Eye (tissue), 1 donor: ENCODE measurements around the gene P3H4.
"Not testable (repeated sequence)": the region's sequence is repeated elsewhere in the genome, so short reads cannot be mapped to it uniquely, and the experiment has no call there.

Experiments used
- DNase-seq: peaks from one replicate; pipeline ENCODE4 v3.0.0-alpha.2; 2015

Gene P3H4

DNA sequence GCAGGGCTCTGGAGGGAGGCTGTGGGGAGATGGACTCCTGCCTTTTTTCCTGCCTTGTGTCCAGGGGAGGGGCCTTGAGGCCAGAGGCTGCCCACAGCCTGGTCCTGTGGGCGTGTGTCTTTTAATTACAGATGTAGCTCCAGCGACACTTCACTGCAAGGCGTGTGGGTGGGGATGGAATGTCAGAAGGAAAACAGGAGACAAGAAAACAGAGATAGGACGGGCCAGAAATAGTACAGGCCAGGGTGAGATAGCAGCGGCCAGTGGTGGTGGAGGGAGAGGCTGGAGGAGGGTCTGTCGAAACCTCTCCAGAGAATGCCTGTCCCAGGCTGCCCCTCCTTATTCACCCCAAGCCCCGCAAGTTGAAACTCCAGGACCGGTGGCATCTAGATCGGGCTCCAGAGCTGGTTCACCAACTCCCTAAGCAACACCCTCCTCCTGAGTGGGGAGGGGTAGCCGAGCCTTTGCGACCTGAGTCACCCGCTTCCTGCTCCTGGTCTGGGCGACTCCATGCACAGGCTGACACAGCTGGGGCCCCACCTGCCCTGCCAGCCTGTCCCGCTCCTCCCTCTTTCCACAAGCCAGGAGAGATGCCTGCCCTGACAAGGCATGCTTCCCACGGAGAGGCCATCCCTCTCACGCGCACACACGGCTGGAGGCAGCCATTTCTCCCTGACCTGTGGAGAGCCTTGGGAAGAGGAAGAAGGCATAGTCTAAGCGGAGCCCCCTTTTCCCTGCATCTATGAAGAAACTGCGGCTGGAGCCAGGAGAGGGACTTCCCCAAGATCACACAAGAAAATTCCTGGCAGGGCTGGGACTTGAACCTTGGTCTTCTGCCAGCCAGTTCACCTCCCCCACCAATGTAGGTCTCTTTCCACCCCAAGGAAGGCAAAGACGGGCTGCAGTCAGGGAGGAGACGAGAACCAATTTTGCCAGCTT, 18.6 kb downstream of the P3H4 start:
- DNase-seq = no peak

DNA sequence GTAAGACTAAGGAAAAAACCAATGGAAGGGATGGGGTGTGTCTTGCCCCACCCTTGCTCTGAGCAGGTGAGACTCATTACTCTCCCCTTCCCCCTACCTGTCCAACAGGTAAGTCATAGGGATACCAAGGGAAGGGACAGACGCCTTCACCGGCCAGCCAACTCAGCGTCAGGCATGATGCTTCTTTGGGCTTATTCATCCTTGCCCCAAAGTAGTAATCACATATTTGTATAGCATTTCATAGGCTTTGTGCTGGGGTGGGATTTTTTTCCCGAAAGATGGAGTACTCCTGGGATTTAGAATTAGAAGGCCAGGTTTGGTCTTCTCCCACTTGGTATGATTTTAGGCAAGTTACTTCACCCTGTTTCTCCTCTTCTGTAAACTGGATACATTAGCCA, 24.7 kb downstream of the P3H4 start:
- DNase-seq = no peak

DNA sequence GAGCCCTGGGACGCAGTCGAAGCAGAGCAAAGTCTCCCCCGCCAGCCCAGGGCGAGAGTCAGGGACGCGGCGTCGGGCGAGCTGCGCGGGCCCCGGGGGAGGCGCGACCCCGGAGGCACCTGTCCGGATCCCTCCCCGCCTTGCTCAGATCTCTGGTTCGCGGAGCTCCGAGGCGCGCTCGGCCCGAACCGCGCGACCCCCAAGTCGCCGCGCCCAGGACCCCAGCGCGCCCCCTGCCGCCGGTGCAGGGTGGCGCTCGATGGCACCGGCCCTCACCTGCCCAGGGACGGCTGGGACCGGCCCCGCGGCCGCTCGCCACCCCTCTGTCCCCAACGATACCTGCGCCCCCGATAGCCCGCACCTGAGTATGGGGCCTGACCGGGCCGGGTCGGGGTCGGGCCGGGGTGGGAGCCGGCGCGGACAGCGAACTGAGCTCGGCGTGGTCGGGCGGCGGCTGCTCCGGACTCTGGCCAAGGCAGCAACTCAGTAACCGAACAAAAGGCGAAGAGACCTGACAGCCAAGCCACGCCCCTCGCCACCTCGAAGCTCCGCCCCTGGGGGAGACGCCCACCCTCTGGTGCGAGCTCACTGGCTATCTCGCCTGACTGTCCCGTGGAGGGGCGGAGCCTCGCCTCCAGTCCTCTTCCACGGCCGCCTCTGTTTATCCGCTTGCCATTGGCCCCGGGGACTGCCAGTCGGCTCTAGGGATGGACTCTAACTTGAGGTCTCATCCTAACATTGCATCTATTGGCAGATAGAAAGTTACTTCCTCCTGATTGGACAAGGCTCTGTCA, 25.3 kb downstream of the P3H4 start, which contains the start of gene JUP:
Gene JUP, minus strand, starts transcription at position 485 of the 794 bp plus-strand sequence. CDS start 14,857 bp downstream, outside the sequence.
- DNase-seq = peak; percentile 99

DNA sequence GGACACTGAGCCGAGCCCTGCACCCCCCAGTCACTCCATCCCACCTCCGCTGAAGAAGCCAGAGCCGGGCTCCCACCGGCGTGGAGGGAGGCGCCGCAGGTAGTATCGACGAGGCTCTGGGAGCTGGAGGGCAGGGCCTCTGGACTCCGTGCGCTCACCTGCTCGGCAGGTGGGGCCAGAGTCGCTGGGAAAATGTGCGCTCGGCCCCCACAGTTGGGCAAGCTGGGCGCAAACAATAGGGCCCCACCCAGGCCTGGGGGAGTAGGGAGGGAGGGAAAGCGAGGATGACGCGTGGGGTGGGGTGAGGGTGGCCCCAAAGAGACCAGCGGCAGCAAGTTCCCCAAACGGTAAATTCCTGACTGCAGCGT, 25.9 kb downstream of the P3H4 start:
- no peak for DNase-seq

DNA sequence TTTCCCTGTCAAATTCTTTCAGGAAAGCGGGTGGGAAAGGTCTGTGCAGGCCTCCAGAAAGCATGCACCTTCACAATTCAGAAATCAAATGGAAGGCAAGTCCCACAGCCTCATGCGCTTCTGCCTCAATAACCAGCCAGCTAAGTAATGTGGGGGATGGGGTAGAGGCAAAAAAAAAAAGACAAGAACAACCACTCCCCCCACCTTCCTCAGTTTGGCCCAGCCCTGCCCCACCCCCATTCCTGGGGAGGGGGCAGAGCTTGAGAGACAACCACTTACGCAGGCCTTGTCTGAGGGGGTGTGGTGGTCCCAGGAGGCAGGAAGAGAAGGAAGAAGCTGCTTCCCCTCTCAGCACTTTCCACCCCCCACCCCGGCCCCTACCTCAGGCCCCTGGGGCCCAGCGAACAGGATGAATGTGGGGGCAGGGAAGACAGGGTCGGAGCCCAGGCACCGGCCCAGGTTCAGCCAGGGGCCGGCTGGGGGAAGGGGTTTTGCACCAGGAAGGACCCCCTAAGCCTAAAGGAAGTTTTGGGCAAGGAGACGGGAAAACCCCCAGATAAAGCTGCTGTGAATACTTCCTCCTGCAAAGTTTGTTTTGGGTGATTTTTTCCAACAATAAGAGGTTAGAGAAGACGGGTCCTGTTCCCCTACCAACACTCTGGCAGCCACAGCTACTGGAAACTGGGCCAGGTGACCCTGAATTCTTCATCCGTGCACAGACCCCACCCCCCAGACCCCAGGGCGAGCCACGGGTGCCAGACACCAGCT, 26.5 kb downstream of the P3H4 start:
- DNase-seq = peak; percentile 92

DNA sequence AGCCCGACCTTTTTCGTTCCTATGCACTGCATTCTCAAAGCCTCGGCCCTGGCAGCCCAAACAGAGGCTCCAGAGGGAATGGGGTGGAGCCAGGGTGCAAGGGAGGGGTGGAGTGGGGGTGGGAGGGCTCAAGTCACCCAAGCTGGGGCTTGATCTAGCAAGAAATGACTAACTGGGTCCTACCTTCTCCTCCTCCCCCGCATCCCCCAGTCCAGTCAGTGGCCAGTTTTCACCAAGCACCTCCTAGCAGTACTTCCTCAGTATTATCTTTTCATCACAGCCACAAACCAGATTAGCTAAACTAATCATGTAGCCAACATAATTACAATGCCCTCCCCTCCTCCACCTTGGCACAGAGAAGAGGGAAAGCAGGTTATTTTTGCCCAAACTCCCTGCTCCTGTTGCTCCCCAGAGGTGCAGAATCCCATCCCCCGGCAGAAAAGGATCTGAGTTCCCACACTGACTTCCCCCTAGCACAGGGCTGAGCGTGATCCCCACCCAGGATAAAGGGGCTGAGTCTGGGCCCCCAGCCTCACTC, 27.5 kb downstream of the P3H4 start:
- no peak for DNase-seq

DNA sequence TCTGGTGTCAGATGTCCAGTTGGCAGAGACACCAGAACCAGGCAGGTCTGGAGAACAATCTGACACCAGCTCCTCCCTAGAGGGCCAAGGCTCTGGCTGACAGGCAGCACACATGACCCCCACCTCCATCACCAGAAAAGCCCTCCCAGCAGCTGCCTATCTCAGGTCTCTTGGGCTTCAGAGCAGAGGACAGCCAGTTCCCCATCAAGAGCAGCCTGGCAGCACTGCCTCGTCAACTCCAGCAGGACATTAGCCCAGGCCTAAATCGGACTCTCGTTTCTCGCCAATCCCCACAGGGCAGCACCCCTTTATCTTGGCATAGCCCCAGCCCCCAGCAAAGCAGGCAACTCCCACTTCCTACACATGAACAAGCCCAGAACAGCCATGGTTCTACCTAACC, 29.6 kb downstream of the P3H4 start:
- no peak for DNase-seq

DNA sequence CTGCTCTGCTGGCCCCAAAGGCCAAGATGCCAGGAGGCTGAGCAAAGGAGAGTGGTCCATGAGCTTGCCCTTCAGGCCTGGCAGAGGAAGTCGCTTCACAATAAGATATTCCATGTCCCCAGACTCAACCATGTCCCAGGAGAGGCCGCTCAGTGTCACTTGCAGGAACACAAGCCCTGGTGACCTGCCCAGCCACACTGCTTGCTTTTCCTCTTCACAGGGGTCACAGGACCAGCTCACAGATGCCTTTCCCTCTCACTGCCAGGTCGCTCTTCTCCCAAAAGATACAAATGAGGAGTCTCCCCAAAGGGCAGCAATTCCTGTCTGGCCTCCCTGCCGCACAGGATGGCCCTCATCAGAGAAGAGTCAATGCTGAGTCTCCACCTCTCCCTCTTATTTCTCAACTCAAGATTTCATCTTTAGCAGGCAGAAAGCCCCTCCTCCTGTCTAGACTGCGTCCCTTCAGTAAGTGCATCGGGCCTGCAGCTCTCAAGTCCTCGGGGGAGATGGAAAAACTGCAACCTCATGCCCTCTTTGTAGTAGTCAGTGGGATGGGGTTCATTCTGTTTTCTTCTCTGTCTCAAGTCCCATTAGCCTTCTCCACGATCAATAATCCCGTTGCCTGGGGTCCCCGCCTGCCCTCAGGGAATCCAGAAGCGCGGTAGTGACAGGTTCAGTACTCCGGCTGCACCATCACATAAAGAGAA, 30.2 kb downstream of the P3H4 start:
- peak; percentile 75 for DNase-seq

DNA sequence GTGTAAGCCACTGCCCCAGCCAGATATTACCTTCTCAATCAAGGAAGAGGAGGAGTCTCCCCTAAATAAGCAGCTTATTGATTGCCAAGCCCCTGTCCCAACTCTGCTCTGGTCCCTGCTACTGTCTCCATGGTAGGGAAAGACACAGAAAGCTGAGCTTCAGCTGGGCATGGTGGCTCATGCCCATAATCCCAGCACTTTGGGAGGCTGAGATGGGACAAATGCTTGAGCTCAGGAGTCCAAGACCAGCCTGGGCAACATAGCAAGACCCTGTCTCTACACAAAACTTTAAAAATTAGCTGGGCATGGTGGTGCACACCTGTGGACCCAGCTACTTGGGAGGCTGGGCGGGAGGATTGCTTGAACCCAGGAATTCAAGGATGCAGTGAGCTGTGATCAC, 31.8 kb downstream of the P3H4 start:
- no peak for DNase-seq

DNA sequence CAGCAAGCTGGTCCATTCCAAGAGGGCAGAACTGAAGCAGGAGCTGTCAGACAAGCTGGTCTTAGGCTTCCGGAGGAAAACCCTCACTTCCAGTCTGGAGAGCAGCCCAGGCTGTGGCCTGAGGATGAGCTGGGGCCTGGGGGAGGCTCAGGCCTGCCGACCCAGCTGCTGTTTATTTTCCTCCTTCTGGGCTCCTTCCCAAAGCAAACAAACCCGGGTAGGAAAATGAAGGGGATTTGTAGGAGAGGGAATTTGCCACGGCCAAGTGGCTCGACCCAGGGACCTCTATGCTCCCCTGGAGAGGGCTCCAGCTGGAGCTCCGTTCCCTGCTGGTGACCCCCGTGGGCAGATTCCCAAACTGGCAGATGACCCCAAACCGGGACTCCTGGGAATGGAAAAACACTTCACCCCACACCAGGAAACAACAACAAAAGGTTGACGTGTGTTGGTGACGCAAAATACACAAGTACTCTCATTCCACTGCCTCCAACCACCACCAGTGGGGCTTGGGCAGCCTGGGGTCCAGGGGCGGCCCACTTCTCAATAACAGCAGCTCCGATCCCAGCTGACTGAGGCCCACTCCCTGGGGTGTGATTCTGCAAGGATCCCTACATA, 34.1 kb downstream of the P3H4 start:
- DNase-seq = peak; percentile 74

DNA sequence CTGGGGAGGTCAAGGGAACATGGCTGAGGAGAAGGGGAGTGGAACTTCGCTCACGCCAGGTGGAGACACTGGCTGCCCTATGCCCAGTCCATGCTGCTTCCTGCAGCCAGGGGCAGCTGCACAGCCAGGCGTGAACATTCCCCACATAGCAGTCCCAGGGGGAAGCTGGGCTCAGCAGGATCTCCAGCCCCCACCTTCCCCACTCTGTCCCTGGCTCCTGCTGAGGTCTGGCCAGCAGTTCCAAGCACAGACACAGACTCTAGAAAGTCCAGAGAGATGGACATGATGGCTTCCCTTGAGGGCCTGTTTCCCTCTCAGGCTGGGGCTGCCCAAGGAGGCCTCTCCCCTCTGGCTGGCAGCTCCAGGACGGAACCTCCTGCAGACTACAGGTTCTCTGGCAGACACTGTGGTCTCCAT, 34.6 kb downstream of the P3H4 start:
- DNase-seq = peak; percentile 76

DNA sequence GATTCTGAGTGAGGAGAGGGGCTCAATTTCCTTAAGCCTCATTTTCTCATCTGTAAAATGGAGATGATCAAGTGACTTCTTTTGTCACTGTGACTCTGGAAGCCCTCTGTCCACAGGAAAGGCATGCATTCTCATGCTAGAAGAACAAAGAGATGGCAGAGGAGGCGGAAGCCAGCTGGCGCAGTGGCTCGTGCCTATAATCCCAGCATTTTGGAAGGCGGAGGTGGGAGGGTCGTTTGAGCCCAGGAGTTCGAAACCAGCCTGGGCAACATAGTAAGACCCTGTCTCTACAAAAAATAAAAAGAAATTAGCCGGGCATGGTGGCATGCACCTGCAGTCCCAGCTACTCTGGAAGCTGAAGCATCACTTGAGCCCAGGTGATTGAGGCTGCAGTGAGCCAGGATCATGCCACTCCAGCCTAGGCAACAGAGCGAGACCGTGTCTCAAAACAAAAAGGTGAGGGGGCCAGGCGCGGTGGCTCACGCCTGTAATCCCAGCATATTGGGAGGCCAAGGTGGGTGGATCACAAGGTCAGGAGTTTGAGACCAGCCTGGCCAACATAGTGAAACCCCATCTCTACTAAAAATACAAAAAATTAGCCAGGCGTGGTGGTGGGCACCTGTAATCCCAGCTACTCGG, 35.4 kb downstream of the P3H4 start:
- not testable (repeated sequence) for DNase-seq

DNA sequence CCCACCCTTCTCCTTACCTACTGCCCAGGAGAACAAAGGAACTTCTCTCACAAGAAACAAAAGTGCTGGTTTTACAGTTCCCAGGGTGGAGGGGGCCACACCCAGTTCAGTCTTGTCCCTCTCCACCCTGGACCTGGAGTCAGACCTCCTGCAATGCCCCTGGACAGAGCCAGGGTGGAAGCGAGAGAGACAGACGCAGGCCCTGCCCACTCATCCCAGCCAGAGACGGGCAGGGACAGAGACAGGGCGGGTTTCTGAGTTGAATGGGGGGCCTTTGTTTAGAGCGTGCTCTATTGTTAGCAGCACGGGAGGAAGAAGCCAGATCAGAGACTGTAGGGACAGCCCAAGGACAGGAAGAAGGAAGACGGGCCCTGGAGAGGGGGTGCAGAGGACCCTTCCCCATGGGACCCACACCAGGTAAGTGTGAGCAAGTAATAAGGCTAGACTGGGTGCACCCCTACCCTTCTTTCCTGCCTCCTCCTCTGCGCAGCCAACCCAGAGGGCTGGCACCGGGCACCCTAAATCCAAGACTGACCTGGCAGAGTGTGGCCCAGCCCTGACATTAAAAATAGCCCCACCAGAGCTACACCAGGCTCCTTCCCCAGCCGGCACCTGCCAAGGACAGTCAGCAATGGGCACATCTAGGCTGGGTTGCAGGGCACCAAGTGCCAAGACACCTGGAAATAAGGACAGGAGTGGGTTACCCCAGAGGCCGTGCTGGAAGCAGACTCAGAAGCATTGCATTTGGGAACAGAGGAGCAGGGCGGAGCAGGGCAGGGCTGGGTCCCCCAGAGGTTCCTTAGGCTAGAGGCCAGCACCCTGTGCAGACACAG, 36.1 kb downstream of the P3H4 start:
- DNase-seq = peak; percentile 41

DNA sequence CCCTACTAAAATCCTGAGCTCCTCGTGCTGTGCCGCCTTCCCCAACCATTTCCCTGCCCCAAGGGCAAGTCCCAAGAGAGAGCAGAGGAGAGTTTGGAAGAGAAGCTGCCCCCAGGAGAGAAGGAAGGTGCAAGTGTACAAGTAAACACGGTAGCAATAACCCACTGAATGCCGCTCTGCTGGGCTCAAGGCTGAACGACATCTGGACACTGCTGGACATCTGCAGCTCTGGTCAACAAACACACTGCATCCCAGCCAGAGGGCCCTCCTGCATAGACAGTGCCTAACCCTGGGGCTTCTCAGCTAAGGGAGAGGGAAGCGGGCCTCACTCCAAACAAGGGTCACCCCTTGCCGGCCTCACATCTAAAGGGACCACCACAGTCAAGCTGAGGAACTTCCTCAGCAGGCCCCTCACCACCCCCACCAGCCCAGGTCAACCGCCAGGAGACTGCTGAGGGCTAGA, 38.0 kb downstream of the P3H4 start:
- DNase-seq = peak; percentile 48

DNA sequence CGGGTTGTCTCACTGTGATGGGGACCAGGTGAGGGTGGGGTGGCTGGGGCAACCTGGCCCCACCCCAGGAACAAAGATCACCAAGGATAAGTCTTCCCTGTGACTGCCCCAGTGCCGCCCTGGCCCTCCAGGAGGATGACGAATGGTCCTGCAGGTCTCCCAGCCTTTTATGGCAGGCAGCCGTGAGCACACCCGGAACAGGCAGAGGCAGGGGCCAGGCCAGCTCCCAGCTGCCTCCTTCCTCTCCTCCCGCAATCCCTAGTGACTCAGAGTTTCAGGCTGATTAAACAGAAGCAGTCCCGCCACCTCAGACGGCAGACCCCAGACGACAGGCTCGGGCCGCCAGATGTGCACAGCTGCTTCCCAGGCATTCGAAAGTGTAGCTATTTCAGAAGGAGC, 38.6 kb downstream of the P3H4 start:
- DNase-seq = peak; percentile 83

DNA sequence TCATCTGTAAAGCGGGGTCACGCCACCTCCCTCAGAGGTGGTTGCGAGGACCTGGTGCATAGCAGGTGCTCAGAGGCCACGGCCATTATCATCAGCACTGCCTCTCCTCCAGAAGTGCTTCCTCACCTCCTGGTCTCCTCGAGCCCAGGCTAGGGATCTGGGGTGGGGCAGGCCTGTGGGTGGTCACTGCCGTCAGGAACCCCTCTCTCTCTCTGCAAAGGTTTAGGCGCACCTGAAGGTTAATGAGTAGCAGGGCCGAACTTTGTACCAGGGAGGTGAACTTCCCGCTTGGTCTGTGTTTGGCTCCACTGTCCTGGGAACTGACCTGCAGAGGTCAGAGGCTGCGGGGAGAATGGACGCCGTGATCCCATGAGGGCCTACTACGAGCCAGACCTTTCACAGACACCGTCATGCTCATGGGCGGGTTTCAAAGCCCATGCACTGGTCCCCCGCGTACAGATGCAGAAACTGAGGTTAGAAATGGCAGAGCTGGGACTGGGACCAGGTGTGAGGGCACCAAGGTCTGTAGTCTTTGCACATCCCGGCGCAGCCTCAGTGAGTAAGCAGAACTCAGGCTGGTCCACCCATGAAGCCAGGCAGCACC, 39.1 kb downstream of the P3H4 start:
- no peak for DNase-seq

DNA sequence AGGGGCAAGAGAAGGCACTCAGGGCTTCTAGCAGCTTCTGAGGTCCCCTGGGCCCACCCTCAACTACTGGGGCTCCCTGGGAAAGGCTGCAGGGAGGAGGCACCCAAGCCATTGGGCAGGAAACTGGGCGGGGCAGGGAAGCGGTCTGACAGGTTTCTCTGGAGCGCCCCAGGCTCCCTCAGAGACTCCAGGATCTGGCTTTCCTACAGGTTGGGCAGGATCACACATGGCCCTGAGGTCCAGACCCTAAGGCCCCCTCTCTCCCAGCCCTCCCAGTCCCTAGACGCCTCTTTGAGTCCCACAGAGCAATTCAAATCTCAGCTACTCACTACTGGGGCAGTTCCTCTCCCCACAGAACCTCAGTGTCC, 39.5 kb downstream of the P3H4 start:
- no peak for DNase-seq

DNA sequence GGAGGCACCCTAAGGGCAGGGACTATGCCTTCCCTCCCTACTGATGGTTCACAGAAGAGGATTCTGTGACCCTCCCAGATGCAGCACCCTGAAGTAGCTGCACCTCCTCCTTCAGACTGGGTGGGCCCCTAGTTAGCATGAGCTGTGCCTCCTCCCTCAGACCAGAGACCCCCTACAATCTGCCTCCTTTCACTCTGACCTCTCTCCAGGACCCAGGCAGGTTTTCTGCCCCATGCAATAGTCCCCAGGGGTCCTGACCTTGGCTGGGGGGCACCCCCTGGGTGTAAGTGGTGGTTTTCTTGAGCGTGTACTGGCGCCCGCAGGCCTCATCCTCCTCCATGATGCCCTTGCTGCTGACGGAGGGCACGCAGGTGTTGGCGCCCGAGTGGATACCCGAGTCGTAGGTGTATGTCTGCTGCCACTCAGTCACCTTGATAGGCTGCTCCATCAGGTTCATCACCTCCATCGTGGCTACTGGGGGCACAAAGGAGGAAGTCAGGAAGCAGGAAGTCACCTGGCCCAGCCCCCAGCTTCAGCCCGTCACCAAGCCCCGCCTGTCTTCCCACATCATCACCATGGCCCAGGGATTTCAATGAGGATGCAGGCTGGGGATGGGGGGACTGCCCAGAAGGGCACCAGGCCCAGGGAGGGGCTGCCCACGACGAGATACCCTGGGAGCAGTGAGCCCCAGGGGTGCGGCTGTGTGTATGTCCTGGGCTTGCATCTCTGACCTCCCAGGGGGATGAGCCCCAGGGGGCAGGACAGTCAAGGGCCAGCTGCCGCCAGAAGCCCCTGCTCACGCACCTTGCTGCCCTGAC, 40.2 kb downstream of the P3H4 start:
- DNase-seq = no peak

DNA sequence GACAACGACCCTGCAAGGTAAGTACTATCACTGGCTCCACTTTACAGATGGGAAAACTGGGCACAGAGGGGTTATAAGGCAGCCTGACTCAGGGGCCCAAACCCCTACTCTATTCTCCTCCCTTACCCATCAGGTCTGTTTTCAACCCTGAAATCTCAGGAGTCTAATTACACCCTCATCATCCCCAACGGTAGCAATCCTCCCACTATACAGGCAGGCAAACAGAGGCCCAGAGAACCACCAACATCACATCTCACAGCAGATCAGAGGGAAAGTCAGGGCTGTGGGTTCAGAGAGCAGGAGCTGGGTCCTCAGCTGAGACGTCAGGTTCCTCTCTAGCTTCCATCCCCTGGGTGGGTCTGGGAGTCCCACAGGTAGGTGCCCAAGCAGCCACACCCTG, 41.8 kb downstream of the P3H4 start:
- no peak for DNase-seq
